ENCODE data around the gene NSFL1C.
"Not testable (repeated sequence)": the region's sequence is repeated elsewhere in the genome, so short reads cannot be mapped to it uniquely, and the experiment has no call there.

NSFL1C gene

DNA sequence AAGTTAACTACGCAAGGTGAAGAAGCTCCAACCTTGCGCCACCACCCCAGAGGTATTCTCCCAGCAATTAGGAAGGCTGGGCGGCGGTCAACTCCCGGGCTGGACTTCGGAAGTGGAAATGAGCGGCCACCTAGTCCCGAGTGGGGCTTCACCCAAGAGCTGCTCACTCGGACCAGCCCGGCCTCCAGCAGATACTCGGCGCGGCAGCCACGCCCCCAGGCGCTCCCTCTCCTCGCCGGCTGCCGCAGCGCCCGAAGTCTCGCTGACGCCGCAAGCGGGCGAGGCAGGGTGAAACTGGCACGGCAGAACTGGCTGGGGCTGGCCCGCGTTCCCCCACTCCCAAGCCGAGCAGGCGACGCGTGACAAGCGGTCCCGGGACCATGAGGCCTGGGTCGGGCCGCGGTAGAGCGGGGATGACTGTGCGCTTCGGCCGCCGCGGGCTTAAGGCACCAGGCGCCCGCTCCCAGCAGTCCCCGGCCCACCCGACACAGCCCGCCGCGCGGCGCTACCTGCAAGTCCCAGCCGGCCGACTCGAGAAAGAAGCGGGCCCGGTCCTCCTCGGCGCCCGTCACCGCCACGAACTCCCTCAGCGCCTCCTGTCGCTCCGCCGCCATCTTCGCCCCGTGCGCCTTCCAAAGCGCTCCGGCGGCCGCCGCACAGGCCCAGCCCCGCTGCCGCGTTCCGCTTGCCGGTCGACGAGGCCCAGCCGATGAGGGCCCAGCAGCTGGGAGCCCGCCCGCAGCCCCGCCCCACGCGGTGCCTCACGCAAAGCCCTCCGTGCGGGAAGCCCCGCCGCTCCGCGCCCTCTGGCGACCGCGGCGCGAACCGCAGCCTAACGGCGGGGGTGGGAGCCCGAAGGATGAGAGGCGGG lies at the start of gene NSFL1C:
NSFL1C (minus strand) TSS at position 639 of the 871 bp plus-strand sequence; CDS start at position 614, 25 bp downstream.
- DNase-seq: peak; percentile 95

DNA sequence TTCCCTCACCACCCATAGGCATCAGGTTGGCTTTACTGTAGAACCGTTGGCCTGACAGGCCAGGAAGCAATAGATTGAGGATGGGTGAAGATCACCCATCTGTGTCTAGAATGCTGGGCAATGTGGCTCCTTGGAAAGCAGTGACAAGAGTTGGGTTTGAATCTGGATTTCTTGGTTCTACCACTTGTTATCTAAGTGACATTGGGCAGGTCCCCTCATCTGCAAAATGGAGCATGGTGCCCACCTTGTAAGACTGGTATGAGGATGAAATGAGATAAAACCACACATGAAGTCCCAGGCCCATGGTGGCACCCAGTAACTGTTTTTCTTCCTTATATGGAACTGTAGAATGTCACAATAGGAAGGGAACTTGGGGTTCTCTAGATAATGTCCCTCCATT lies 47.2 kb upstream of the NSFL1C start:
- DNase-seq: no peak

DNA sequence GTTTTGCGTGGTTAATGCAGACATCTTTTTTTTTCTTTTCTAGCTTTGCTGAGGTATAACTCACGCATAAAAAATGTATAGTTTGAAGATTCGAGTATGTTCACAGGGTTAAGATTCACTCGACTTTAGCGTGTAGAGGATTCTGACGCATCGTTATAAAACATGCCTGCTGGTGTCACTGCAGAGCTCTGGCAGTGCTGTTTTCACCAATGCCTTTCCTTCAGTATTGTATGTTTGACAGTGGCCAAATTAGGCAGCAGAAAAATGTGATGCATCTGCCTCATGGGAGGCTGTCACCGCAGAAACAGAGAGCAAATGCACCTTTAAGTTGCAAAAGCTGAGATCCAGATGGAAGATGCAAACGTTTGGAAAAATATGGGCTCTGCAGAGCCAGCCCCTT lies 42.6 kb upstream of the NSFL1C start:
- peak; percentile 33 for DNase-seq

- DNase-seq: no peak
Measured at GRCh38 chr20:1508574-1508973, 41.9 kb upstream of the NSFL1C start.

GRCh38 chr20:1507276-1507675 lies 40.6 kb upstream of the NSFL1C start:
- no peak for DNase-seq

DNA sequence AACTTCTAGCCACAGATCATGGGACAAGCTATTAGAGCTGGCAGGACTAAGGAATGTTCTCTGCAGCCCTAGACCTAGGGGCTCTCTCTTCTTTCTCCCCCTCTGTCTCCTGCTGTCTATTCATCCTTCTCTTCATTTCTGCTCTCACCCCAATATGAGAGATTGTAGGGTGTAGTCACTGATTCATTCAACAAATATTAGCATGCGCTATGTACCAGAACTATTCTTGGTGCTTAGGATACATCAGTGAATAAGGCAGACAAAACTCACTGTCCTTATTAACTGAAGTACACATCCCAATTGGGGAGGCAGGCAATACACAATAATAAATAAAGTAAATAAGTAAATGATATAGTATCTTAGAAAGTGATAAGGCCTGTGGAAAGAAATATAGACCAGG lies 39.2 kb upstream of the NSFL1C start:
- DNase-seq: no peak

- no peak for DNase-seq
Measured at GRCh38 chr20:1505361-1505760, 38.7 kb upstream of the NSFL1C start.

DNA sequence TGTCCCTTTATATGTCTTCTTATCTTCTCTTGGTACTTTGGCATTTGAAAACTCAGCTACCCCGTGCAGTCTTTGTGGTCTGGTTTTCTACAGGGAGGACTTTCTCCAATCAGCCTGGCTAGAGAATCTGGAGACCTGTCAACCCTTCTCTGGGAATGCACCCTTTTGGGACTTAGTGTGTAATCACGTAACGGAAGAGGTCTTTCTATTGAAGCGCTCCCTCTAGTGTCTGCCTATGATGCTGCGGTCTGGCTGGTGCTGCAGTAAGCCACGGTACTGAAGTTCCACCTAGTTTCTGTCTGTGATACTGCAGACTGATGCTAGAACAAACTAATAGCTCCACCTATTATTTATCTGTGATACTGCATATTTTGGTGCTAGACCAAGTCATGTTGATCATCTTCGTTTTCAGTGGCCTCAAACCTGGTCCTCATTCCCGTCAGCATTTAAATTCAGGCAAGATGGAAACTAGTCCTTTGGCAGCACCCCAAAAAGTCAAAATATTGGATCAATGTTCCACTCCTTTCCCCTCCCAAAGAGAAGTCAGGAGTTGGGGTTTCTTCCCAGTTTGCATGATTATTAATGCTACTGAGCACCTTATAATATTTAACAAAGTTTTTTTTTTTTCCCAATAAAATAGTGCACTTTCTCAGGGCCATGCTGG lies 37.0 kb upstream of the NSFL1C start:
- peak; percentile 84 for DNase-seq

- DNase-seq: no peak
Measured at GRCh38 chr20:1500496-1500895, 33.8 kb upstream of the NSFL1C start.

DNA sequence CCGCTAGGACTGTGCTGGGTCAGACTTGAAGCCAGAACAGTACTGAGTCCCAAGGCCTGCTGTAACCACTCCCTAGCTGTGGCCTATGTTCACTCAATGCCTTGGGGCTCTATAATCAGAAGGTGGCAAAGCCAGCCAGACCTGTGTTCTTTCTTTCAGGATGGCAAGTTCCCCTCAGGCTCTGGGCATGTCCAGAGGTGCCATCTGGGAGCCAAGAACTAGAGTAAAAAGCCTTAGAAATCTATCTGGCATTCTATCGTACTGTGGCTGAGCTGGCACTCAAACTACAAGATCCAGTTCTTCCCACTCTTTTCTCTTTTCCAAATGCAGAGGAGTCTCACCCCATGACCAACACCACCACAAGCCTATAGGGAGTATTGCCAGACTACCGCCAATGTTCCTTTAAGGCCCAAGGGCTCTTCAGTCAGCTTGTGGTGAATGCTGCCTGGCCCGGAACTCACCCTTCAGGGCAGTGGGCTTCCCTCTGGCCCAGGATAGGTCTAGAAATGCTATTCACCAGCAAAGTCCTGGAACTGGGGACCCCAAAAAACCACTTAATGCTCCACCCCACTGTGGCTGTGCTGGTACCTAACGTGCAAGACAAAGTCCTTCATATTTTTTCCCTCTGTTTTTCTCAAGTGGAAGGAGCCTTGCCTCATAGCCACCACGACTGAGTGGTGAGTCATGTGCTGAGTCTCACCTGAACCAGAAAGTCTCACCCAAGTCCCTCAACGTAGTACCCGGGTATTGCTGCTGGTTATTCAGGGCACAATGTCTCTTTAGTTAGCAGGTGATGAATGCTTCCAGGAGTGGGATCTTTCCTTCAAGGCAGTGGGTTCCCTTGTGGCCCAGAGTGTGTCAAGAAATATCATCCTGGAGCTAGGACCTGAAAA lies 33.1 kb upstream of the NSFL1C start:
- no peak for DNase-seq

DNA sequence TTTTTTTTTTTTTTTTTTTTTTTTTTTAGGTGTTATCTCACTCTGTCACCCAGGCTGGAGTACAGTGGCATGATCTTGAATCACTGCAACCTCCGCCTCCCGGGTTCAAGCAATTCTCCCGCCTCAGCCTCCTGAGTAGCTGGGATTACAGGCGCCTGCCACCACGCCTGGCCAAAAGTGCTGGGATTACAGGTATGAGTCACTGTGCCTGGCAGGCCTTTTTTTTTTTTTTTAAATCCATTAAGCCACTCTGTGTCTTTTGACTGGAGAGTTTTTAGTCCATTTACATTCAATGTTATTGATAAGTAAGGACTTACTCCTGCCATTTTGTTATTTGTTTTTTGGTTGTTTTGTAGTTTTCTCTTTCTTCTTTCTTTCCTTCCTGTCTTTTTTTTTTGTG lies 30.7 kb upstream of the NSFL1C start:
- not testable (repeated sequence) for DNase-seq

GRCh38 chr20:1496930-1497329 lies 30.3 kb upstream of the NSFL1C start:
- DNase-seq: no peak

- DNase-seq: no peak
Measured at GRCh38 chr20:1494436-1494835, 27.8 kb upstream of the NSFL1C start.

- DNase-seq: no peak
Measured at GRCh38 chr20:1493536-1493935, 26.9 kb upstream of the NSFL1C start.

DNA sequence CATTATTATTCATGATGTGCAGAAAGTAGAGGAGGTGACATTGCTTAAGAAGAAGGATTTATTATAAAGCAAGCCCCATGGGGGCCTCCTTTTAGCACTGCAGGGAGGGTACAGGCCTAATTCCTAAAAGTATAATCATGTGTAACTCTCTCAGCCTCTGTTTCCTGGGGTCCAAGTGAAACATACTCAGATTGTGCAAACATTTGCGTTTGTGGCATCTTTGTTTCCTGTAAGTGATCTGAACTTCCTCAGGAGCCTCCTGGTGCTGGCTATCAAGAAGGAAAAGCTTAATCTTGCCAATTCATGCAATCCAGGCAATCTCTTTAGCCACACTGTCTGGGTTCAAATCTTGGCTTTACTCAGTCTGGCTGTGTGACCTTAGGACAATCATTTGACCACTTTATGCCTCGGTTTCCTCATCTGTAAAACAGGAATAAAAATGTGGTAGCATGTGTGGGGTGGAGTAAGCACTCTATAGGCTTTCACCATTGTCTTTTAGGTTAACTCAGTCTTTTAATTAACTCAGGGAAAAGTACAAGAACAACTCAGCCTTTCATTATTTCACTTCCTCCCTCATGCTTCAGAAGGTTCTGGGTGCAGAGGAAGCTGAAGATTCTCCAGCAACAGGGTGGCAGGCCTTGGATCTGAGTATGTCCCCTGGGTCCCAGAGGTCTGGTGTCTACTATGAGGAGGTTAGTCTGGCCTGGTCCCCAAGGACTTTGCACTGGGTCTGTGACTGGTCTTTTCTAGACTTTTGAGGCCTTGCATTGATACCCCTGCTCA lies 25.4 kb upstream of the NSFL1C start:
- no peak for DNase-seq

- no peak for DNase-seq
Measured at GRCh38 chr20:1491281-1491840, 24.7 kb upstream of the NSFL1C start, which contains the start of gene SIRPB2. SIRPB2 (minus strand) TSS chr20:1491420; CDS start chr20:1491359, 61 bp downstream.

DNA sequence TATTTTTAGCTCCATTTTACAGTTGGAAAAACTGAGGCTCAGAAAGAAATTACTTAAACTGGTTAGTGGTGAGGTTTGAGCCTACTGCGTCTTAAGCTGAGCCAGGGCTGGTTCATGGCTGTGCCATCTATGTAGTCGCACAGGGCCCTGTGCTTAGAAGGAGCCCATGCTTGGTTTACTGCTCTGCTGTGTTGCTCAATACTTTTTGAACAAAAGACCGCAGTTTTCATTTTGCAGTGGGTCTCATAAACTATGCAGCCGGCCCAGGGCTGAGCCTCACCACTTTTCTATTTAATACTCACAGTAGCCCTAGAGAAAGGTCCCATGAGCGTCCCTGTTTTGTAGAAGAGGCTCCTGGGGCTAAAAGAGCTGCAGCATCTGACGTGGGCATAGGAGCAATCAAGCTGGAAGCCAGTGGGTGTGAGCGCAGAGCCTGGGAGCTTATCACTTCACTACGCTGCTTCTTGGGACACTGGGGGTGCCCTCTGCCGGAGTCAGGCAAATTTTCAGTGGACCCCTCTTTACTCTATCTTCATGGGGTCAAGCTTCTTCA lies 24.1 kb upstream of the NSFL1C start:
- no peak for DNase-seq

DNA sequence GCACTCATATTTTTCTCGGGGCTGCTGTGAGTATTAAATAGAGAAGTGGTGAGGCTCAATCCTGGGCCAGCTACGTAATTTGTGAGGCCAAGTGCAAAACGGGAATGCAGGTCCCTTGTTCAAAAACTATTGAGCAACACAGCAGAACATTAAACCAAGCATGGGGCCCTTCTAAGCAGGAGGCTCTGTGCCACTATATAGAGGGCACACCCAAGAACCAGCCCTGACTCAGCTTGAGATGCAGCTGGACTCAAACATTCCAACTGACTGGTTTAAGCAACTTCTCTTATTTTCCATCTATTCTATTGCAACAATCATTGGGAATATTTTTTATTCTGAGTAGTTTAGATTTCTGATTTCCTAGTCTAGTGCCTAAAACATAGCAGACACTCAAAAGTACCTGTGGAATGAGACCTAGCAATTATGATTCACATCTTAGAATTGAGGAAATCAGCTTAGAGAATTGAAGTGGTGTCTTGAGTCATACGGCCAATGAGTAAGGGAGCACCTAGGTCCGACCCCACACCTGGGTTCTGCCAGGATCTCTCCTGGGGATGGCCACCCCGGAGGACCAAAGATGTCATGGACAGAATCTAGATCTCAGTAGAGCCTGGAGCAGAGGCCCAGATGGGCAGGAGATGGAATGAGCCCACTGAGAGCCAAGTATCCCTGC lies 23.3 kb upstream of the NSFL1C start:
- DNase-seq: no peak

DNA sequence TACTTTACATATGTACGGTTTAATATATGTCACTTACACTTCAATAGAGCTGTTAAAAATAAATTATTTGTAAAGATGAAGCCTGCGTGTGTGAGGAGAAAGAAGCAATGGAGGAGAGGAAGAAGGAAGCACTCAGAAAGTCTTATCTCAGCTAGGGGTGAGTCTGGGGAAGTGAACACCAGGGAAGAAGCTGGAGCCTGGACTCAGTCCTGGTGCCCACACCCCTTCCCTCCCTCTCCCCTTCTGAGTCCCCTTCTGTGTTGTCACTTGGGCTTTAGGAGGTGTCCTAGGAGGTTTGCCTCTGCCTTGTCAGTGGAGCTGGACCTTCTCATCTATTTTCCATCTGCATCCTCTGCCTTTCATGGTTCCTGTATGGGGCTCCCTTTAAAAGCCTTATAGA lies 22.7 kb upstream of the NSFL1C start:
- no peak for DNase-seq

DNA sequence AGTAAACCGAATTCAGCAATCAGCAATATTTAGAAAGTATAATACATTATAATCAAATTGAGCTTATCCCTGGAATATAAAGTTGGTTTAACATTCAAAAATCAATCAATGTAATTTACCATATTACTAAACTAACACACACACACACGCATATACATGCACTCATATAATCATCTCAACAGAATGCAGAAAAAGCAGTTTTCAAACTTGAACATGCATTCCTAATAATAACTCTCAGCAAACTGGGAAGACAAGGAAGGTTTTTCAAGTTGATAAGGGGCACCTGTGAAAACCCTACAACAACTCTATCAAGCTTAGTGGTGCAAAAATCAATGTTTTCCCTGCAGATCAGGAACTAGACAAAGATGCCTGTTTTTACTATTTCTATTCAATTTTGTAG lies 19.9 kb upstream of the NSFL1C start:
- DNase-seq: no peak

Data from CD4-positive, alpha-beta T cell treated with Interleukin-4 for 4 hours (primary cell).